ENCODE results near the gene MTG2. TPM values are rescaled to one million over a fixed set of nuclear protein-coding genes. Genes with fewer than 3 reads are reported as not detected.
A peak's percentile ranks its signal among the peaks of the same experiment; 100 is the strongest.

Gene MTG2
- total RNA-seq, 3 donors from 2014 or later = 28.8 to 34.9 (median 32.6) TPM

GRCh38 chr20:62220666-62221568, 38.1 kb downstream of the MTG2 start:
- intact Hi-C loops (cut with DNase I, micrococcal nuclease) = no loop called here
- DNase-seq (no peak), ATAC-seq (peak; percentile 5)
- Histone ChIP-seq H3K4me3 (no peak overlapping the region), H3K36me3 (ENCODE audit: low read depth) (no peaks in the 10 kb centered on the region), H3K9me3 (no peaks in the 10 kb centered on the region), H3K4me1 (ENCODE audit: low read depth) (peaks cover 5% of the 10 kb centered on the region)
- TF ChIP-seq CTCF (IDR thresholded peaks at IDR 0.05) = no peak

DNA sequence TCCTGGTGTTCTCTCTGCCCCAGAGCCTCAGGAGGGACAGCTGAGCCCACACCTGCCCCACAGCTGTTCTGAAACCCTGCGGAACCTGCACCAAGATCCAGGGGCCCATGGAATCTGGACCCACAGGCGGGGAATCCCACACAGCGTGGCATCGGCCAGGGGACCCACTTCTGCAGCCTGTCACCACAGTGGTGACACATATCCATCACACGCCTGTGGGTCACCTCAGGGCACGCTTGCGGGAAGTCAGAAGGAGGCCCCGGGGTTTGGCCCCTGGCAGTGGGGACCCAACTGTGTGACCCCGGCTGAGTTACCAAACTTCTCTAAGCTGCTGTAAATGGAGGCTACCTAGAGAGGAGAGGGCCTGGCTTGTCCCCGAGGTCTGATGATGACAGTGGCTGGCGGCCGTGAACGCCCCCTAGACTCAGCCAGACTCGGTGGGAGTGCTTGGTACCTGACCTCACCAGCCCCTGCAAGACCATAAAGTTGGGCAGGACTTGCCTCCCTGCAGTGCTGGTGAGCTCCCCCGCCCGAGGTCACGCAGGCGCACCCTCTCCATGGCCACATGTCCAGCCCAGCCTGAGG, 39.5 kb downstream of the MTG2 start:
- TF ChIP-seq CTCF (IDR thresholded peaks at IDR 0.05) = no peak
- intact Hi-C loops (cut with DNase I, micrococcal nuclease) = no loop called here
- DNase-seq (no peak), ATAC-seq (no peak)
- H3K36me3 ChIP-seq (ENCODE audit: low read depth) = no peaks in the 10 kb centered on the region
- H3K4me3 ChIP-seq = no peak overlapping the region
- no peaks in the 10 kb centered on the region for H3K9me3 ChIP-seq
- H3K4me1 ChIP-seq (ENCODE audit: low read depth) = peaks cover 5% of the 10 kb centered on the region

DNA sequence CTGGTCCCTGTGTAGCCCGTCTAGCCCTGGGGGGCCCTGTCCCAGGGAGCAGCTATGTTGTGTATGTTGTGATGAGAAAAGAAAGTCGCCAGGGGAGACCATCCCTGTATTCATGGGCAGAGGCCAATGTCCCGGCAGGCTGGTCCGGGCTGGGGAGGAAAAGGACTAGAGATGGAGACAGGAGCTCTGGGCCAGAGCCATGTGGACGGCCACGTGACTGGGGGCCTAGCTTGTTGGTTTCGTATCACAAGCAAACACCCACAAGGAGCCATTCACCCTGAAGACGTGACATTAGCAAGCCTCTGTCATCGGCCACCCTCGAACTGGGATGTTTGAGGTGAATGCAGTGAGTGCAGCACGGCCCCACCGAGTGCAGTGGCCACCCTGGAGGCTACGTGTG, 40.1 kb downstream of the MTG2 start:
- Histone ChIP-seq H3K9me3 (no peaks in the 10 kb centered on the region), H3K4me3 (no peak overlapping the region), H3K36me3 (ENCODE audit: low read depth) (no peaks in the 10 kb centered on the region), H3K4me1 (ENCODE audit: low read depth) (peaks cover 5% of the 10 kb centered on the region)
- no peak for TF ChIP-seq CTCF (IDR thresholded peaks at IDR 0.05)
- no peak for DNase-seq
- no peak for ATAC-seq
- intact Hi-C loops (cut with DNase I, micrococcal nuclease) = no loop called here

DNA sequence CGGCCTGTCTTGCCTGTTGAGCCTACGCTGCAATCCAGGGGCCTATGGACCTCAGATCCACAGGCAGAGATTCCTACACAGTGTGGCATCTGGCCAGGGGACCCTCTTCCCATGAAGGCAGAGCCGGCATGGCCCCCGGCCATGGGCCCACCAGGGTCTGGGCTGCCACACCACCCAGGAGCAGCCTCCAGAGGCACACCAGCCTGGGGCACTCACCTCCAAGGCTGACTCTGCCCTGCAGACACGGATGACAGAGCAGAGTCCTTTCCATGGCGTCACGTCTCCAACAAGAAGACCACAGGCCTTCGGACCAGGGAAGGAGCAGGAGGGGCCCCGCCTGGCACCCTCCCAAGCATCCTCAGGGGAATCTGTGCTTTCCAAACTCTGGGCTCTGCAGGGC, 40.7 kb downstream of the MTG2 start:
- ATAC-seq (no peak), DNase-seq (no peak)
- intact Hi-C loops (cut with DNase I, micrococcal nuclease) = no loop called here
- Histone ChIP-seq H3K36me3 (ENCODE audit: low read depth) (no peaks in the 10 kb centered on the region), H3K4me3 (no peak overlapping the region), H3K9me3 (no peaks in the 10 kb centered on the region), H3K4me1 (ENCODE audit: low read depth) (peaks cover 5% of the 10 kb centered on the region)
- TF ChIP-seq CTCF (IDR thresholded peaks at IDR 0.05) = no peak

DNA sequence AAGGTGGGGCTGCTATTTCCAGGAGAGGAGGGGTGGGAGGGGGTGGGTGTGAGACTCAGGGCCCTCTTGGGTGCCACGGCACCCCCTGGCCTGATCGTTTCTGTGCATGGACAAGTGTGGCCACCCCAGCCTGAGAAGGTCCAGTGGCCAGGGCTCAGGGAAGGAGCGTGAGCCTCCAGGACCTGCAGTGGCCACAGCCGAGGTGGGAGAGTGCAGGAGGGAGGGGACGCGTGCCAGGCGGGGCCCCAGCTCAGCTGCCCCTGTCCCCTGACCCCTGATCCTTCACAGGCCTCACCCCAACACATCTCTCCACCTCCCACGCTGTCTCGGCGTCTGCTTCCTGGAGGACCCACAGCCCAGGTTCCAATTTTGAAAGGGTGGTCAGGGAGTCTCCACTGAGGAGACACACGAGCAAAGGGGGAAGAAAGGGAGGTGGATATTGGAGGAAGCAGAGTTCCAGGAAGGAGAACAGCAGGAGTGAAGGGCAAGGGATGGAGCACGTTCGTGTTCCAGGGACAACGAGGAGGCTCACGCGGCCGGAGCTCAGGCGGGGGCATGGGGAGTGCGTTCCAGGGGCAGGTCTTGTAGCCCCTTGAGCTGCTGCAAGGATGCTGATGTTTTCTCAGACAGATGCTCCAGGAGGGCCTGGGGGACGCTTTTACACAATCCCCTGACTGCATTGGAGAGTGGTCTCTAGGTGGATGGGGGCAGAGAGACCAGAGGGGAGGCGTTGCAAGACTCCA, 41.5 kb downstream of the MTG2 start:
- no peaks in the 10 kb centered on the region for H3K36me3 ChIP-seq (ENCODE audit: low read depth)
- no peaks in the 10 kb centered on the region for H3K9me3 ChIP-seq
- peaks cover 4% of the 10 kb centered on the region for H3K4me1 ChIP-seq (ENCODE audit: low read depth)
- DNase-seq (no peak), ATAC-seq (no peak)
- intact Hi-C loops (cut with DNase I, micrococcal nuclease) = no loop called here
- no peak overlapping the region for H3K4me3 ChIP-seq
- TF ChIP-seq CTCF (IDR thresholded peaks at IDR 0.05) = no peak

All from mucosa of descending colon (tissue), 3 donors.